H9 (cell line): Measurements from ENCODE around the gene GALNT4. TPM values are rescaled to one million over a fixed set of nuclear protein-coding genes. Genes with fewer than 3 reads are reported as not detected.

Experiments used
- DNase-seq: peaks from one replicate; pipeline ENCODE4 v3.0.0-alpha.2; 2017
- H2AFZ ChIP-seq: one replicate; pipeline ENCODE4 v1.6.1; 2013; ENCODE audit warnings: mild to moderate bottlenecking, low read length, control low read depth, moderate library complexity
- H2AK5ac ChIP-seq: 2 replicates; pipeline ENCODE4 v1.6.1; 2013; ENCODE audit warnings: low read length, control low read depth, mixed read lengths; ENCODE audit not compliant: insufficient read length
- H2BK120ac ChIP-seq: one replicate; pipeline ENCODE4 v1.6.1; 2013; ENCODE audit warnings: low read depth, mild to moderate bottlenecking, low read length, control low read depth, inconsistent platforms; ENCODE audit not compliant: poor library complexity, severe bottlenecking
- H2BK12ac ChIP-seq: 2 replicates; pipeline ENCODE4 v1.6.1; 2013; ENCODE audit warnings: low read length, control low read depth, mixed read lengths, low read depth; ENCODE audit not compliant: insufficient read length
- H2BK15ac ChIP-seq: 2 replicates; pipeline ENCODE4 v1.6.1; 2013; ENCODE audit warnings: low read depth, low read length, control low read depth
- H2BK20ac ChIP-seq: one replicate; pipeline ENCODE4 v1.6.1; 2013; ENCODE audit warnings: low read depth, mild to moderate bottlenecking, low read length, control low read depth, inconsistent platforms; ENCODE audit not compliant: poor library complexity, severe bottlenecking
- H2BK5ac ChIP-seq: 2 replicates; pipeline ENCODE4 v1.6.1; 2013; ENCODE audit warnings: low read length, control low read depth, mixed read lengths; ENCODE audit not compliant: insufficient read length
- H3K14ac ChIP-seq: 2 replicates; pipeline ENCODE4 v1.6.1; 2013; ENCODE audit warnings: low read length, control low read depth; ENCODE audit not compliant: insufficient read depth
- H3K18ac ChIP-seq: 2 replicates; pipeline ENCODE4 v1.6.1; 2013; ENCODE audit warnings: low read depth, mild to moderate bottlenecking, mixed read lengths, low read length, control low read depth; ENCODE audit not compliant: insufficient read length
- H3K23ac ChIP-seq: 2 replicates; pipeline ENCODE4 v1.6.1; 2013; ENCODE audit warnings: low read length, control low read depth, mixed read lengths, low read depth; ENCODE audit not compliant: insufficient read length
- H3K23me2 ChIP-seq: 2 replicates; pipeline ENCODE4 v1.6.1; 2013; ENCODE audit warnings: low read depth, mild to moderate bottlenecking, mixed read lengths, low read length, control low read depth; ENCODE audit not compliant: insufficient read length, poor library complexity, severe bottlenecking
- H3K27ac ChIP-seq: 2 replicates; pipeline ENCODE4 v1.5.1; 2013; ENCODE audit warnings: low read length, control low read depth, mixed read lengths, low read depth; ENCODE audit not compliant: insufficient read length
- H3K27me3 ChIP-seq: 2 replicates; pipeline ENCODE4 v1.6.1; 2013; ENCODE audit warnings: low read length, control low read depth, inconsistent platforms; ENCODE audit not compliant: insufficient read depth
- H3K4ac ChIP-seq: 2 replicates; pipeline ENCODE4 v1.6.1; 2013; ENCODE audit warnings: low read depth, mild to moderate bottlenecking, control low read depth, inconsistent platforms, low read length, moderate library complexity
- H3K4me1 ChIP-seq: 2 replicates; pipeline ENCODE4 v1.6.1; 2013; ENCODE audit warnings: low read length, control low read depth, inconsistent platforms; ENCODE audit not compliant: insufficient read depth
- H3K4me2 ChIP-seq: 2 replicates; pipeline ENCODE4 v1.6.1; 2013; ENCODE audit warnings: low read length, control low read depth, mixed read lengths; ENCODE audit not compliant: insufficient read length, insufficient read depth
- H3K56ac ChIP-seq: 2 replicates; pipeline ENCODE4 v1.6.1; 2013; ENCODE audit warnings: low read depth, mild to moderate bottlenecking, mixed read lengths, low read length, control low read depth; ENCODE audit not compliant: insufficient read length
- H3K79me1 ChIP-seq: 2 replicates; pipeline ENCODE4 v1.6.1; 2013; ENCODE audit warnings: low read depth, mild to moderate bottlenecking, moderate library complexity, low read length, control low read depth, inconsistent platforms; ENCODE audit not compliant: insufficient read depth, poor library complexity, severe bottlenecking
- H3K79me2 ChIP-seq: 2 replicates; pipeline ENCODE4 v1.6.1; 2013; ENCODE audit warnings: low read length, control low read depth, inconsistent platforms; ENCODE audit not compliant: insufficient read depth
- H3K9ac ChIP-seq: 2 replicates; pipeline ENCODE4 v1.6.1; 2013; ENCODE audit warnings: low read length, control low read depth, mixed read lengths; ENCODE audit not compliant: insufficient read length; ENCODE audit errors: extremely low read depth
- H3K9me3 ChIP-seq: one replicate; pipeline ENCODE4 v1.6.1; 2013; ENCODE audit warnings: low read depth, low read length, inconsistent platforms; ENCODE audit not compliant: control insufficient read depth
- H3T11ph ChIP-seq: one replicate; pipeline ENCODE4 v1.6.1; 2013; ENCODE audit warnings: mild to moderate bottlenecking, low read length, control low read depth, inconsistent platforms
- H4K20me1 ChIP-seq: one replicate; pipeline ENCODE4 v1.6.1; 2013; ENCODE audit not compliant: control insufficient read depth, insufficient read length, insufficient read depth
- H4K5ac ChIP-seq: 2 replicates; pipeline ENCODE4 v1.6.1; 2013; ENCODE audit warnings: low read depth, mild to moderate bottlenecking, mixed read lengths, low read length, control low read depth; ENCODE audit not compliant: insufficient read length
- H4K8ac ChIP-seq: replicated peaks from 2 replicates; pipeline ENCODE4 v1.6.1; 2013; ENCODE audit warnings: low read length, control low read depth, mixed read lengths, low read depth; ENCODE audit not compliant: insufficient read length
- H4K91ac ChIP-seq: 2 replicates; pipeline ENCODE4 v1.6.1; 2013; ENCODE audit warnings: low read depth, mild to moderate bottlenecking, moderate library complexity, mixed read lengths, low read length, control low read depth; ENCODE audit not compliant: insufficient read length
- H3K27ac Mint-ChIP-seq, 3 experiments: 2 replicates in 2 of 3; 3 replicates in 1 of 3; pipeline ENCODE4 v1.8.0; 2020 to 2021; ENCODE audit warnings: mixed read lengths in 3 of 3, mild to moderate bottlenecking in 1 of 3, moderate library complexity in 1 of 3
- H3K27me3 Mint-ChIP-seq: 2 replicates; pipeline ENCODE4 v1.8.0; 2021; ENCODE audit warnings: low read depth, mild to moderate bottlenecking, moderate library complexity, mixed read lengths
- H3K36me3 Mint-ChIP-seq, 3 experiments: 2 replicates in 2 of 3; 3 replicates in 1 of 3; pipeline ENCODE4 v1.8.0; 2020 to 2021; ENCODE audit warnings: low read depth in 3 of 3, mixed read lengths in 3 of 3; ENCODE audit not compliant: insufficient read depth in 1 of 3
- H3K4me1 Mint-ChIP-seq, 2 experiments: 2 replicates each; pipeline ENCODE4 v1.8.0; 2020; ENCODE audit warnings: mixed read lengths in 2 of 2
- H3K4me3 Mint-ChIP-seq, 2 experiments: 2 replicates in 1 of 2; 3 replicates in 1 of 2; pipeline ENCODE4 v1.8.0; 2020 to 2021; ENCODE audit warnings: mild to moderate bottlenecking in 2 of 2, mixed read lengths in 2 of 2, moderate library complexity in 1 of 2
- H3K9me3 Mint-ChIP-seq, 2 experiments: 2 replicates in 1 of 2; 3 replicates in 1 of 2; pipeline ENCODE4 v1.8.0; 2020; ENCODE audit warnings: mild to moderate bottlenecking in 2 of 2, mixed read lengths in 2 of 2, moderate library complexity in 1 of 2
- WGBS: extraction: QIAGEN DNeasy Blood & Tissue Kit; methylation state at CpG from one replicate; pipeline ENCODE4 v1.1.7; 2013; ENCODE audit warnings: missing lambda C conversion rate, low lambda C conversion rate, mixed read lengths; ENCODE audit not compliant: insufficient read length; ENCODE audit errors: extremely low coverage; 5-methylcytosine and 5-hydroxymethylcytosine counted together
- total RNA-seq: library from RNA; stranded (reverse); gene quantifications from 2 replicates; pipeline ENCODE4 v1.2.1, GENCODE V29; 2021
- TF ChIP-seq, protein P1 (sequence below): fragments of 200-600 bp; sonication (generic); conservative IDR thresholded peaks from 3 replicates; pipeline ENCODE4 v1.8.0; 2021; ENCODE audit warnings: antibody characterized with exemption, mild to moderate bottlenecking

Gene GALNT4
- total RNA-seq, 1 experiment from 2014 or later, result 3.1 TPM

- H3K23ac ChIP-seq, result no peak overlapping the region
- no peak overlapping the region for H3K9ac ChIP-seq
- no peaks in the 10 kb centered on the region for H3K4me1 Mint-ChIP-seq
- H2BK15ac ChIP-seq, result no peak overlapping the region
- no peak overlapping the region for H3K4ac ChIP-seq
- H4K20me1 ChIP-seq, result no peaks in the 10 kb centered on the region
- H3K56ac ChIP-seq, result no peak overlapping the region
- H2BK12ac ChIP-seq, result no peak overlapping the region
- no peak overlapping the region for H3K14ac ChIP-seq
- no peak overlapping the region for H2BK120ac ChIP-seq
- no peaks in the 10 kb centered on the region for H3K4me1 ChIP-seq
- H4K8ac ChIP-seq, result no peak overlapping the region
- no peak overlapping the region for H3K27ac Mint-ChIP-seq
- no peak overlapping the region for H3T11ph ChIP-seq
- no peak overlapping the region for H2AFZ ChIP-seq
- no peak overlapping the region for H3K27ac ChIP-seq
- no peak overlapping the region for H2BK20ac ChIP-seq
- no peak overlapping the region for H2AK5ac ChIP-seq
- H2BK5ac ChIP-seq, result no peak overlapping the region
- no CpG with 5 or more reads among the region's 1 CpG for WGBS
- 0 out of 7 replicates have a peak, but pooled peaks cover 0 to 4% (median 0%) of the 10 kb centered on the region in 3 experiments for H3K36me3 Mint-ChIP-seq
- no peak overlapping the region for H3K18ac ChIP-seq
- no peaks in the 10 kb centered on the region for H3K79me1 ChIP-seq
- TF ChIP-seq, protein P1, sequence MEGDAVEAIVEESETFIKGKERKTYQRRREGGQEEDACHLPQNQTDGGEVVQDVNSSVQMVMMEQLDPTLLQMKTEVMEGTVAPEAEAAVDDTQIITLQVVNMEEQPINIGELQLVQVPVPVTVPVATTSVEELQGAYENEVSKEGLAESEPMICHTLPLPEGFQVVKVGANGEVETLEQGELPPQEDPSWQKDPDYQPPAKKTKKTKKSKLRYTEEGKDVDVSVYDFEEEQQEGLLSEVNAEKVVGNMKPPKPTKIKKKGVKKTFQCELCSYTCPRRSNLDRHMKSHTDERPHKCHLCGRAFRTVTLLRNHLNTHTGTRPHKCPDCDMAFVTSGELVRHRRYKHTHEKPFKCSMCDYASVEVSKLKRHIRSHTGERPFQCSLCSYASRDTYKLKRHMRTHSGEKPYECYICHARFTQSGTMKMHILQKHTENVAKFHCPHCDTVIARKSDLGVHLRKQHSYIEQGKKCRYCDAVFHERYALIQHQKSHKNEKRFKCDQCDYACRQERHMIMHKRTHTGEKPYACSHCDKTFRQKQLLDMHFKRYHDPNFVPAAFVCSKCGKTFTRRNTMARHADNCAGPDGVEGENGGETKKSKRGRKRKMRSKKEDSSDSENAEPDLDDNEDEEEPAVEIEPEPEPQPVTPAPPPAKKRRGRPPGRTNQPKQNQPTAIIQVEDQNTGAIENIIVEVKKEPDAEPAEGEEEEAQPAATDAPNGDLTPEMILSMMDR, result no peak
- no peaks in the 10 kb centered on the region for H3K27me3 ChIP-seq
- H3K27me3 Mint-ChIP-seq, result no peaks in the 10 kb centered on the region; the same call in 1 of the 2 replicates
- H3K9me3 ChIP-seq, result no peaks in the 10 kb centered on the region
- H3K4me3 Mint-ChIP-seq, result no peak overlapping the region
- no peaks in the 10 kb centered on the region for H3K79me2 ChIP-seq
- H3K23me2 ChIP-seq, result no peaks in the 10 kb centered on the region
- H3K9me3 Mint-ChIP-seq, result 0 out of 5 replicates have a peak, but pooled peaks cover 0 to 4% of the 10 kb centered on the region in 2 experiments
- no peak overlapping the region for H4K5ac ChIP-seq
- no peak overlapping the region for H3K4me2 ChIP-seq
- no peak overlapping the region for H4K91ac ChIP-seq
- no peak for DNase-seq
Observed at GRCh38 chr12:89552376-89552775, 27.8 kb upstream of the GALNT4 start.
